NT2/D1 (cell line): ENCODE results near the gene TMEM117.

ENCODE experiments used
- DNase-seq: peaks from one replicate; pipeline ENCODE4 v3.0.0-alpha.2; 2011; ENCODE audit warnings: low read depth, low spot score
- H3K27me3 ChIP-seq: 2 replicates; pipeline ENCODE4 v1.6.0; 2011; ENCODE audit warnings: mild to moderate bottlenecking; ENCODE audit not compliant: insufficient read length, insufficient read depth
- H3K36me3 ChIP-seq: 2 replicates; pipeline ENCODE4 v1.6.1; 2011; ENCODE audit warnings: mild to moderate bottlenecking, low read length, mixed read lengths; ENCODE audit not compliant: insufficient read depth, insufficient read length
- H3K4me1 ChIP-seq: 2 replicates; pipeline ENCODE4 v1.5.1; 2011; ENCODE audit not compliant: insufficient read depth, insufficient read length
- H3K4me3 ChIP-seq: 2 replicates; pipeline ENCODE4 v1.5.1; 2011; ENCODE audit warnings: low read depth; ENCODE audit not compliant: insufficient read length
- H3K9ac ChIP-seq: 2 replicates; pipeline ENCODE4 v1.6.0; 2011; ENCODE audit warnings: low read depth; ENCODE audit not compliant: insufficient read length
- H3K9me3 ChIP-seq: 2 replicates; pipeline ENCODE4 v1.5.1; 2011; ENCODE audit warnings: mild to moderate bottlenecking, low read length; ENCODE audit not compliant: insufficient read depth
- SUZ12 ChIP-seq: IDR thresholded peaks from 2 replicates; pipeline ENCODE4 v1.6.1; 2011; ENCODE audit not compliant: insufficient read length, insufficient read depth; ENCODE audit errors: extremely low read depth
- YY1 ChIP-seq: IDR thresholded peaks from 2 replicates; pipeline ENCODE4 v1.6.1; 2011; ENCODE audit not compliant: insufficient read length, insufficient read depth
- ZNF274 ChIP-seq: IDR thresholded peaks from 2 replicates; pipeline ENCODE4 v1.6.1; 2011; ENCODE audit warnings: mild to moderate bottlenecking, low read depth, low read length

Gene TMEM117

GRCh38 chr12:44000309-44000952, 164.6 kb downstream of the TMEM117 start:
- no peaks in the 10 kb centered on the region for H3K27me3 ChIP-seq
- no peak overlapping the region for H3K9ac ChIP-seq
- DNase-seq = peak; percentile 71
- H3K4me3 ChIP-seq = no peak overlapping the region
- H3K4me1 ChIP-seq = no peaks in the 10 kb centered on the region
- H3K9me3 ChIP-seq = no peaks in the 10 kb centered on the region
- no peaks in the 10 kb centered on the region for H3K36me3 ChIP-seq
- TF ChIP-seq SUZ12 (no peak), YY1 (no peak)

GRCh38 chr12:44002607-44003006, 166.7 kb downstream of the TMEM117 start:
- no peaks in the 10 kb centered on the region for H3K27me3 ChIP-seq
- no peaks in the 10 kb centered on the region for H3K9me3 ChIP-seq
- H3K36me3 ChIP-seq = no peaks in the 10 kb centered on the region
- no peak overlapping the region for H3K9ac ChIP-seq
- no peaks in the 10 kb centered on the region for H3K4me1 ChIP-seq
- TF ChIP-seq YY1 = no peak
- no peak for TF ChIP-seq ZNF274
- TF ChIP-seq SUZ12 = no peak
- DNase-seq = no peak
- H3K4me3 ChIP-seq = no peak overlapping the region

- Histone ChIP-seq H3K36me3 (no peaks in the 10 kb centered on the region), H3K9me3 (peaks cover 3% of the 10 kb centered on the region), H3K4me1 (no peaks in the 10 kb centered on the region), H3K27me3 (no peaks in the 10 kb centered on the region), H3K9ac (no peak overlapping the region), H3K4me3 (no peak overlapping the region)
- no peak for DNase-seq
- TF ChIP-seq SUZ12 (no peak), ZNF274 (no peak), YY1 (no peak)
Observed at GRCh38 chr12:44003721-44004120, 167.8 kb downstream of the TMEM117 start.

- TF ChIP-seq ZNF274 (no peak), SUZ12 (no peak), YY1 (no peak)
- Histone ChIP-seq H3K4me3 (no peak overlapping the region), H3K9ac (no peak overlapping the region), H3K27me3 (no peaks in the 10 kb centered on the region), H3K9me3 (no peaks in the 10 kb centered on the region), H3K4me1 (no peaks in the 10 kb centered on the region), H3K36me3 (no peaks in the 10 kb centered on the region)
- peak; percentile 28 for DNase-seq
Observed at GRCh38 chr12:44015333-44015941, 179.6 kb downstream of the TMEM117 start.

DNA sequence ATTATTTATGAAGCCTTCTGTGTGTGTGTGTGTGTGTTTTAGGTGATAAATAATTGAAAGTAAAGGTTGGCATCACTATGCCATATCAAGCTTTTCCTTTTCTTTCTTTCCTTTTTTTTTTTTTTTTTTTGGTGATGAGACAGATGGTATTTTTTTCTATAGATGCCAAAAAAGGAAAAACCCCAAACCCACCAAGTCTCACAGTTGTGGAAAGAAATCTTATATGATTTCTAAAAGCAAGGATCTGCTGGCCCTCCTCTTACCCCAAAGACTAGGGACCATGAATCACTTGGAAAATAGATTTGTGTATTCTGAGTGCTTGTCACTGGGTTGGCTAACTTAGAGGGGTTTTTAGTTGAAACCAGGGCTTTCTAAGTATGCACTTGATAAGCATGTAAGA, 181.3 kb downstream of the TMEM117 start:
- Histone ChIP-seq H3K9me3 (no peaks in the 10 kb centered on the region), H3K9ac (no peak overlapping the region), H3K36me3 (no peaks in the 10 kb centered on the region), H3K4me3 (no peak overlapping the region), H3K27me3 (no peaks in the 10 kb centered on the region), H3K4me1 (no peaks in the 10 kb centered on the region)
- TF ChIP-seq SUZ12 (no peak), YY1 (no peak), ZNF274 (no peak)
- no peak for DNase-seq

DNA sequence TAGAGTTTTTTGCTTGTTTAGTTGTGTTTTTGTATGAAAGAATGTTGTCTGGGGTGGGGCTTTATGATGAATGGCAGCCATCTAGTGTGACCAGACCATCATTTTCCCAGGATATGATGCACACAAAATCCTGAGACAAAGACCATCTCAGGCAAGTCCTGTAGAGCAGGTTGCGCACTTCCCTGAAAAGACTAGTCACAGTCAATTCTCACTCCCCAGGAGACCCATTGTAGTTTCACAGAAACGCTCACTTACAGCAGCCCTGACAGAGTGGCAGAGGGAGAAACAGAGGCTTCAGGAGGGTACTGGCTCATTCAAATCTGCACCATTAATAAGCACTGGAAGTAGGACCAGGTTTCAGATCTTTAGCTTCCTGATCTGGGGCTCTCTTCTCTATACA, 183.2 kb downstream of the TMEM117 start:
- peak; percentile 18 for DNase-seq
- Histone ChIP-seq H3K4me1 (no peaks in the 10 kb centered on the region), H3K36me3 (no peaks in the 10 kb centered on the region), H3K9ac (no peak overlapping the region), H3K9me3 (no peaks in the 10 kb centered on the region), H3K4me3 (no peak overlapping the region), H3K27me3 (no peaks in the 10 kb centered on the region)
- TF ChIP-seq YY1 (no peak), ZNF274 (no peak), SUZ12 (no peak)

- H3K9ac ChIP-seq = no peak overlapping the region
- H3K36me3 ChIP-seq = no peaks in the 10 kb centered on the region
- DNase-seq = no peak
- H3K27me3 ChIP-seq = no peaks in the 10 kb centered on the region
- H3K4me1 ChIP-seq = no peaks in the 10 kb centered on the region
- TF ChIP-seq ZNF274 = no peak
- no peak for TF ChIP-seq YY1
- TF ChIP-seq SUZ12 = no peak
- no peaks in the 10 kb centered on the region for H3K9me3 ChIP-seq
- no peak overlapping the region for H3K4me3 ChIP-seq
Observed at GRCh38 chr12:44020555-44020954, 184.7 kb downstream of the TMEM117 start.

DNA sequence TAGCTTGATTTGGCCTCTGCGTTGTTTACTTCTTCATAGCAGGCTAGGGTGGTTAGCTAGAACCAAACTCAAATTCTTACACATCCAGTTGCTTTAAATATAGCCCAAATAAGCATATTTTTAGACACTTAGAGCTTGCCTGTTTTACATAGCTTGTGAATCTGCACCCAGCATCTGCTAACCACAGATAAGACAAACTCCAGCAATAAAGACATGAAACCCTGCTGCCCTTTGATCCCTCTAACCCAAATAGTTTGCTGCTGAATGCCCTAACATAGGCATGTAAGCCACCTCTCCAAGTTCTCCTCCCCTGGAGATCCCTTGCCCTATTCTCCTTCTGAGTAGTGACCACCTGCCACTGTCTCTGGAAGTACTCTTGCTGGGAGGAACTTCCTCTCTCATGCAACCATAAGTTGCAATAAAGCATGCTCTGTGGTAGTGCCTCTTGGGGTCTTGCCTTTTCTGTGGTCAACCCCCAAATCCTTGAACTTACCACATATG, 185.6 kb downstream of the TMEM117 start:
- Histone ChIP-seq H3K9me3 (no peaks in the 10 kb centered on the region), H3K4me3 (no peak overlapping the region), H3K36me3 (no peaks in the 10 kb centered on the region), H3K4me1 (no peaks in the 10 kb centered on the region), H3K27me3 (no peaks in the 10 kb centered on the region), H3K9ac (no peak overlapping the region)
- TF ChIP-seq ZNF274 (no peak), SUZ12 (no peak), YY1 (no peak)
- no peak for DNase-seq
